Cardiac muscle cell (in vitro differentiated cells and primary cell): ENCODE data around the gene CD33. TPM values are rescaled to one million over a fixed set of nuclear protein-coding genes. Genes with fewer than 3 reads are reported as not detected.

Source experiments
- DNase-seq, 2 donors: peaks; one replicate each; pipeline versions ENCODE4 v3.0.0 to v3.0.0-alpha.2; 2010 to 2017; ENCODE audit warnings: low read depth in 1 of 2, low spot score in 1 of 2
- H3K27ac ChIP-seq: fragments of 200-600 bp; sonication (generic); 2 replicates; pipeline ENCODE4 v1.5.1; 2016
- H3K27me3 ChIP-seq: fragments of 200-600 bp; sonication (generic); 2 replicates; pipeline ENCODE4 v1.6.0; 2016; ENCODE audit warnings: control low read depth
- H3K36me3 ChIP-seq: fragments of 200-600 bp; sonication (generic); 2 replicates; pipeline ENCODE4 v1.5.1; 2016; ENCODE audit warnings: control low read depth
- H3K4me1 ChIP-seq: fragments of 200-600 bp; sonication (generic); 2 replicates; pipeline ENCODE4 v1.8.1; 2017; ENCODE audit warnings: low read depth, mild to moderate bottlenecking, mixed run types
- H3K4me3 ChIP-seq: fragments of 200-600 bp; sonication (generic); 2 replicates; pipeline ENCODE4 v1.5.1; 2016; ENCODE audit warnings: mild to moderate bottlenecking
- H3K9me3 ChIP-seq: fragments of 200-600 bp; sonication (generic); 2 replicates; pipeline ENCODE4 v1.5.1; 2017; ENCODE audit warnings: low read depth, mild to moderate bottlenecking, control low read depth
- polyA plus RNA-seq: library from polyadenylated mRNA; unstranded; fragments of >200 nt; fragmentation: Nextera tagmentation; extraction: Ambion mirVana; gene quantifications from 2 replicates; pipeline ENCODE4 v1.2.1, GENCODE V29; 2016
- total RNA-seq: library from RNA; depleted of rRNA; stranded (reverse); fragments of >200 nt; gene quantifications from 2 replicates; pipeline ENCODE4 v1.2.3, GENCODE V29; 2016
- TF ChIP-seq, protein P1 (sequence below): IDR thresholded peaks from 2 replicates; pipeline ENCODE4 v1.5.1; 2012; ENCODE audit warnings: low read depth, mild to moderate bottlenecking, low read length

CD33 gene
- total and polyA plus RNA-seq, 2 experiments from 2014 or later, result not detected

DNA sequence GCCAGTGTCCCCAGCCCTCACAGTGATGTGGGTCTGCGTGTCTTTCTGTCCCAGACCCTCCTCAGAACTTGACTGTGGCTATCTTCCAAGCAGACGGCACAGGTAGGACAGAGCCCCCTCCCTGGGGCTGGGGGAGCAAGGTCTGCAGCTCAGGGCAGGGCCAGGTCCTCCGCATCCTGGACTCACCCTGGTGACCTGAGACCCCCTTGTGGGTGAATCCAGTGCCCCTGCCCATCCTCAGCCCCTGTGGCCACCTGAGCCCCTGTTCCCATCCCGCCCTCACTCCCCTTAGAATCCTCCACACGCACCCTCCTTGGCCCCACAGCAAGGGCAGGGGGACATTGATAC, 39.0 kb upstream of the CD33 start:
- TF ChIP-seq, protein P1, sequence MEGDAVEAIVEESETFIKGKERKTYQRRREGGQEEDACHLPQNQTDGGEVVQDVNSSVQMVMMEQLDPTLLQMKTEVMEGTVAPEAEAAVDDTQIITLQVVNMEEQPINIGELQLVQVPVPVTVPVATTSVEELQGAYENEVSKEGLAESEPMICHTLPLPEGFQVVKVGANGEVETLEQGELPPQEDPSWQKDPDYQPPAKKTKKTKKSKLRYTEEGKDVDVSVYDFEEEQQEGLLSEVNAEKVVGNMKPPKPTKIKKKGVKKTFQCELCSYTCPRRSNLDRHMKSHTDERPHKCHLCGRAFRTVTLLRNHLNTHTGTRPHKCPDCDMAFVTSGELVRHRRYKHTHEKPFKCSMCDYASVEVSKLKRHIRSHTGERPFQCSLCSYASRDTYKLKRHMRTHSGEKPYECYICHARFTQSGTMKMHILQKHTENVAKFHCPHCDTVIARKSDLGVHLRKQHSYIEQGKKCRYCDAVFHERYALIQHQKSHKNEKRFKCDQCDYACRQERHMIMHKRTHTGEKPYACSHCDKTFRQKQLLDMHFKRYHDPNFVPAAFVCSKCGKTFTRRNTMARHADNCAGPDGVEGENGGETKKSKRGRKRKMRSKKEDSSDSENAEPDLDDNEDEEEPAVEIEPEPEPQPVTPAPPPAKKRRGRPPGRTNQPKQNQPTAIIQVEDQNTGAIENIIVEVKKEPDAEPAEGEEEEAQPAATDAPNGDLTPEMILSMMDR, result no peak
- H3K36me3 ChIP-seq, result no peaks in the 10 kb centered on the region
- H3K27ac ChIP-seq, result no peak overlapping the region
- H3K27me3 ChIP-seq, result no peaks in the 10 kb centered on the region
- no peaks in the 10 kb centered on the region for H3K9me3 ChIP-seq
- no peaks in the 10 kb centered on the region for H3K4me1 ChIP-seq
- H3K4me3 ChIP-seq, result no peak overlapping the region
- DNase-seq, result no peak

DNA sequence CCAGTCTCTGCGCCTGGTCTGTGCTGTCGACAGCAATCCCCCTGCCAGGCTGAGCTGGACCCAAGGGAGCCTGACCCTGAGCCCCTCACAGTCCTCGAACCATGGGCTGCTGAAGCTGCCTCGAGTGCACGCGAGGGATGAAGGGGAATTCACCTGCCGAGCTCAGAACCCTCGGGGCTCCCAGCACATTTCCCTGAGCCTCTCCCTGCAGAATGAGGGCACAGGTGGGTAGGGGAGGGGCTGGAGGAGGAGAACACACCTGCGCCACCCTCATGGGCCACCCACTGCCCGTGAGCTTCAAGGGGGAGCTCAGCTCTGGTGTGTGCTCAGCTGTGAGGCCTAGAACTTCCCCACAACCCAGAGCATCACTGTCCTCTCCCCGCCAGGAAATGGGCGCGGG, 38.6 kb upstream of the CD33 start:
- H3K27ac ChIP-seq, result no peak overlapping the region
- TF ChIP-seq, protein P1, result no peak
- H3K27me3 ChIP-seq, result no peaks in the 10 kb centered on the region
- H3K36me3 ChIP-seq, result no peaks in the 10 kb centered on the region
- H3K9me3 ChIP-seq, result no peaks in the 10 kb centered on the region
- H3K4me3 ChIP-seq, result no peak overlapping the region
- no peaks in the 10 kb centered on the region for H3K4me1 ChIP-seq
- DNase-seq, result no peak

DNA sequence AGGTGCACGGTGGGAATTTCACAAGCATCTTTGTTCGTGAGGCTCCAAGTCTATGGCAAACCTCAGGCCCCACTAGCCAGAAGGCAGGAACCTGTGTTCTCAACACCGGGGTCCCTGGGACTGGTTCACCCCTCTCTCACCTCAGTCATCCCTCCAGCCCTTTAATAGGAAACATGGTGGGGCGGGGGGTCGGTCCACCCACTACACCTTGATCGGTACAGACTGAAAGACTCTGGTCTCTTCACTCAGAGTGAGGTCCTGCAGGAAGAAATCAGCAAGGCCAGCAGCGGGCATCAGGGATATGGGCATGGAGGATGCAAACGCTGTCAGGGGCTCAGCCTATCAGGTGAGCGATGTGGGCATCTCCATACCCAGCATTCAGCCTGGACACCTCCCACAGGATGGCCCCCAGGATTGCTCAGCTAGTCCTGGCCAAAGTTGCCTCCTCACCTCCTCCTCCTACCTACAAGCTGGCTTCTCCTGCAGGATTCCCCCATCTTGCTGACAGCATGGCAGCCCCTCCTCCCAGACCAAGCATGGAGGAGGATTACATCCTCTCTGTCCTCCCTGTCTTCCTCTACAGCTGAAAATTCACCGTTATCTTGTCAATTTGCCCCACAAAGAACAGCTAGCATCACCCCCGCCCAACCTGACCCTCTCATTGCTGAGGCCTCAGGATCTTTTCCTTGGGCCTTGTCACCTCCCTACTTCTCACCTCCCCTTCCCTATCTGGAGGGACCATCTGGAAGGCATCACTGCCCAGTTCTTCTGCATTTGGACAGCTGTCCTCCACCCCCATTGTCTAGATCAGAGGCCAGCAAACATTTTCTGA, 37.3 kb upstream of the CD33 start:
- no peaks in the 10 kb centered on the region for H3K9me3 ChIP-seq
- H3K4me1 ChIP-seq, result no peaks in the 10 kb centered on the region
- H3K27me3 ChIP-seq, result no peaks in the 10 kb centered on the region
- H3K4me3 ChIP-seq, result no peak overlapping the region
- no peak overlapping the region for H3K27ac ChIP-seq
- no peak for DNase-seq
- H3K36me3 ChIP-seq, result no peaks in the 10 kb centered on the region
- TF ChIP-seq, protein P1, result no peak

GRCh38 chr19:51188227-51188559, 36.7 kb upstream of the CD33 start:
- no peaks in the 10 kb centered on the region for H3K9me3 ChIP-seq
- no peaks in the 10 kb centered on the region for H3K27me3 ChIP-seq
- H3K4me1 ChIP-seq, result no peaks in the 10 kb centered on the region
- no peak overlapping the region for H3K27ac ChIP-seq
- no peak overlapping the region for H3K4me3 ChIP-seq
- H3K36me3 ChIP-seq, result no peaks in the 10 kb centered on the region
- DNase-seq, result no peak
- TF ChIP-seq, protein P1, result no peak

DNA sequence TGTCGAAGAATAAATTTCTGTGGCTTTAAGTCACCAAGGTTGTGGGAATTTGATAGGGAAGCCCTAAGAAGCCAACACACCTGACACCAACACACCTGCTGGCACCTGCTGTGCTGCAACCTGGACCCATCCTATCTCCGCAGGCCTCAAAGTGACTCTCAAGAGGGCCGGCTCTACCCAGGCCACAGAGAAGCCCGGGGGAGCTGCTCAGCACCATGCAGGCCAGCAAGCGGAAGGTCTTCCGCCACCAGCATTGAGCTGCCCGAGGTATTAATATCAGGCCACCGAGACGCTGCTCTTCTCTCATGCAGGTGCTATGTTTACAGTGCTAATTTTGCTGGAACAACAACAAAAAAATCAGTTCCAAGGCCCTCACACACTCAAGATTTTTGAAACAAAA, 32.2 kb upstream of the CD33 start:
- H3K27me3 ChIP-seq, result no peaks in the 10 kb centered on the region
- no peaks in the 10 kb centered on the region for H3K36me3 ChIP-seq
- H3K4me1 ChIP-seq, result no peaks in the 10 kb centered on the region
- H3K4me3 ChIP-seq, result no peak overlapping the region
- TF ChIP-seq, protein P1, result no peak
- no peaks in the 10 kb centered on the region for H3K9me3 ChIP-seq
- DNase-seq, result no peak
- H3K27ac ChIP-seq, result no peak overlapping the region
